HT1080 (cell line): ENCODE measurements around the gene SDK1. TPM values are rescaled to one million over a fixed set of nuclear protein-coding genes. Genes with fewer than 3 reads are reported as not detected.

Source experiments
- DNase-seq: peaks from one replicate; pipeline ENCODE4 v3.0.0-alpha.2; 2015; ENCODE audit warnings: low read depth
- total RNA-seq: library from RNA; depleted of rRNA; stranded (reverse); fragments of >200 nt; shearing (Covaris generic); gene quantifications from 2 replicates; pipeline ENCODE4 v1.2.3, GENCODE V29; 2014

The SDK1 gene
- total RNA-seq, 1 experiment from 2014 or later: 1.2 TPM

GRCh38 chr7:4190010-4190981 is 889.2 kb downstream of the SDK1 start:
- no peak for DNase-seq

GRCh38 chr7:4191046-4191445 is 890.0 kb downstream of the SDK1 start:
- DNase-seq: no peak

GRCh38 chr7:4191525-4191924 is 890.5 kb downstream of the SDK1 start:
- no peak for DNase-seq

- no peak for DNase-seq
These were observed 894.6 kb downstream of the SDK1 start for GRCh38 chr7:4195660-4196059.

- no peak for DNase-seq
These were observed 895.2 kb downstream of the SDK1 start for GRCh38 chr7:4196121-4196819.

- DNase-seq: no peak
These were observed 897.2 kb downstream of the SDK1 start for GRCh38 chr7:4198301-4198700.

GRCh38 chr7:4200546-4201094 is 899.6 kb downstream of the SDK1 start:
- peak; percentile 45 for DNase-seq

- DNase-seq: no peak
These were observed 900.5 kb downstream of the SDK1 start for GRCh38 chr7:4201566-4201965.

GRCh38 chr7:4202154-4202736 is 901.2 kb downstream of the SDK1 start:
- DNase-seq: no peak

GRCh38 chr7:4202954-4203353 is 901.9 kb downstream of the SDK1 start:
- no peak for DNase-seq

GRCh38 chr7:4203626-4204512 is 902.8 kb downstream of the SDK1 start:
- no peak for DNase-seq

GRCh38 chr7:4204513-4205165 is 903.6 kb downstream of the SDK1 start:
- no peak for DNase-seq

GRCh38 chr7:4205828-4206227 is 904.8 kb downstream of the SDK1 start:
- no peak for DNase-seq

- no peak for DNase-seq
These were observed 906.0 kb downstream of the SDK1 start for GRCh38 chr7:4207011-4207410.

GRCh38 chr7:4208086-4208485 is 907.0 kb downstream of the SDK1 start:
- DNase-seq: no peak

GRCh38 chr7:4208586-4208985 is 907.5 kb downstream of the SDK1 start:
- no peak for DNase-seq

- no peak for DNase-seq
These were observed 908.1 kb downstream of the SDK1 start for GRCh38 chr7:4209126-4209525.

- no peak for DNase-seq
These were observed 908.9 kb downstream of the SDK1 start for GRCh38 chr7:4209966-4210365.

GRCh38 chr7:4210821-4211220 is 909.8 kb downstream of the SDK1 start:
- no peak for DNase-seq

GRCh38 chr7:4211261-4211660 is 910.2 kb downstream of the SDK1 start:
- no peak for DNase-seq
